GM18519 (cell line): ENCODE data around the gene NEURL1.
"Not testable (repeated sequence)": the region's sequence is repeated elsewhere in the genome, so short reads cannot be mapped to it uniquely, and the experiment has no call there.

ENCODE experiments used
- ATAC-seq: cut with Tn5 transposase; IDR thresholded peaks from one replicate; pipeline ENCODE4 v1.9.1; 2021; ENCODE audit warnings: mild to moderate bottlenecking, moderate library complexity; ENCODE audit not compliant: unreplicated experiment, low FRiP score

Gene NEURL1

DNA sequence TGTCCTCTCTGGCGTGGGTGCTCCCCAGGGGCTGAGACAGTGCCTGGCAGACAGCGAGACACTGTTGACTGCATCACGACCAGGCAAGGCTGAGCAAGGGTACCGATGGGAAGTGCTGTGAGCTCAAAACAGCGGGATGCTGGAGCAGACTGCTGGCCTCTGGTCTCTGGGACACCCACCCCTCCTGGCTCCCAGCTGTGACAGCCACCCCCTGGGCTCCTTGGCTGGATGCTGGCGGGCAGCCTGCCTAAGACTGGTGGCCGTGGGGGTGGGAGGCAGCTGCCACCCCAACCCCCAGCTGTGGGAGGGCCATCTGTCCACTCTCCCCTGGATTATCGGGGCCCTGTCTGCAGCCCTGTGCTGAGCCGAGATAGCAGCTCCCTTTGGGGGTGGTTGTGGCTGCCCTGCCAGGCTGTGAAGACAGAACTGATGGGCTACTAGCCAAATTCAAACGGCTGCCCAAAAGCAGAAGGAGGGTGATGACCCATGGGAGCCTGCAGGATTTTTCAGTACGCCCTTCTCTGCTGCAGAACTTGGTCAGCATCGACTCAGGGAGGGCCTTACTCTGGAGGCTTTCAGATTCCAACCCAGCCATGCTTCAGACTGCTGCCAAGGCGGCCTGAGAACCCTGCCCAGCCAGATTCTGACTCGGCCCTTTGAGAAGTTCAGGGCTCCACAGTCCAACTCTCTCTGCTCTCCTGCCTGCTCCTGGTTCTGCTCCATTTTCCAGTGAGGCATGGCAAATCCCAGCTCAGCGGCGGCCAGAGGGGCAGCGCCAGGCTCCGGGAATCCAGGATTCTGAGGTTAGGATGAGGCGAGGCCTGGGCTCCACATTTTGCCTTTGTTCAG is 125.3 kb downstream of the NEURL1 start:
- no peak for ATAC-seq

DNA sequence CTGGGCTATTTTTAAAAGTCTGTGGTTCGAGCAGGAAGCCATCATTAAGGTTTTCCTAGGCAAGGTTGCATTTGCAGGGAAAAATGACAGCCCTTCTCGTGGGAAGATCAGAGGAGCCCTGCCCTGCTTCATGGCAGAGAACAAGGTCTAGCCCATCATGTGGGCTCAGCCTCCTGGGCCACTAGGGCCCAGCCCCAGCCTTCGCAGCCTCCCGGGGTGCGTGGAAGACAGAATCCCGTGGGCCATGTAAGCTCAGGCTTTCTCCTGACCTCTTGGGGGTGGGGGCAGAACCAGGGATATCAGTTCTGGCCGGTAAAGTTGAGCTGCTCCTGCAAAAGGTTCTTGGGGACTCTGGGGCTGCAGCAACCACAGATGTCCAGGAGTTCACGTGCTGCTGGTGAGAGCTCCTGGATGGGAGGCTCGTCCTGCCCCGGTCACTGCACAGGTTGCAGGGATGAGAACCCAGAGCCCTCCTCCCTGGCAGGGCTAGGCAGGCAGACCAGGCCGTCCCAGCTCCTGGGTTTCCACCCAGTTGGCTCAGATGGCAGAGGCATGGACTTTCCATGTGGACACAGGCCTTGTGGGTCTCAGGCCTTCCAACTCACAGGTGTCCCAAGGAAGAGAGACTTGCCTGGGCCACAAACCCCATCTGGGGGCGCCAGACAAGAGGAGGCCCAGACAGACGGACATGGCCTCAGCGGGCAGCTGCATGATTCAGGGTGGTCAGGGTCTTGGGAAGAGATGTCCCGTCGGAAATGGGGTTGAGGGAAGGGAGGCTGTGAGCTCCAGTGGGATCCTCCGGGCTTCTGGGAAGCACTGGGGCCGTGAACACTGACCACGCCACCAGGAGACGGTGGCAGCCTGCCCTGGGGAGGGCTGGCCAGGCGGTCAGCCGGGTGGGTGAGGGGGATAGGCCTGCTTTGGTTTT is 126.2 kb downstream of the NEURL1 start:
- no peak for ATAC-seq

DNA sequence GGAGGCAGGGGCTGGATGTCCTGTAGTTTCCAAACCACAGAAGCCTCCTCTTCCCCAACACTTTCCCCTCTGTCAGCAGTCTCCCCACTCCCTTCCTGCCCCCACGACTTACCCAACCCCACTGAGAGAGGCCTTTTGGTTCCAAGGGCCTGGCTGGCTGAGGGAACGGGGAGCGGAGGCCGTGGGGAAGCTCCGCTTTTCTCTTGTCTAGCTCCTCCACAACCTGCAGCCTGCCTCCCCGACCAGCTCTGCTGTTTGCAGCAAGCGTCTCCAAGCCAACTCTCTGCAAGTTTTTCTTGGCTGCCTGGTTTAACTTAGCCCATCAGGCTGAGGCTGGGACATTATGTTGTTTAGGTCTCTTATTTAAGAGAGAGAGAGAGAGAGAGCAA is 126.8 kb downstream of the NEURL1 start:
- no peak for ATAC-seq

DNA sequence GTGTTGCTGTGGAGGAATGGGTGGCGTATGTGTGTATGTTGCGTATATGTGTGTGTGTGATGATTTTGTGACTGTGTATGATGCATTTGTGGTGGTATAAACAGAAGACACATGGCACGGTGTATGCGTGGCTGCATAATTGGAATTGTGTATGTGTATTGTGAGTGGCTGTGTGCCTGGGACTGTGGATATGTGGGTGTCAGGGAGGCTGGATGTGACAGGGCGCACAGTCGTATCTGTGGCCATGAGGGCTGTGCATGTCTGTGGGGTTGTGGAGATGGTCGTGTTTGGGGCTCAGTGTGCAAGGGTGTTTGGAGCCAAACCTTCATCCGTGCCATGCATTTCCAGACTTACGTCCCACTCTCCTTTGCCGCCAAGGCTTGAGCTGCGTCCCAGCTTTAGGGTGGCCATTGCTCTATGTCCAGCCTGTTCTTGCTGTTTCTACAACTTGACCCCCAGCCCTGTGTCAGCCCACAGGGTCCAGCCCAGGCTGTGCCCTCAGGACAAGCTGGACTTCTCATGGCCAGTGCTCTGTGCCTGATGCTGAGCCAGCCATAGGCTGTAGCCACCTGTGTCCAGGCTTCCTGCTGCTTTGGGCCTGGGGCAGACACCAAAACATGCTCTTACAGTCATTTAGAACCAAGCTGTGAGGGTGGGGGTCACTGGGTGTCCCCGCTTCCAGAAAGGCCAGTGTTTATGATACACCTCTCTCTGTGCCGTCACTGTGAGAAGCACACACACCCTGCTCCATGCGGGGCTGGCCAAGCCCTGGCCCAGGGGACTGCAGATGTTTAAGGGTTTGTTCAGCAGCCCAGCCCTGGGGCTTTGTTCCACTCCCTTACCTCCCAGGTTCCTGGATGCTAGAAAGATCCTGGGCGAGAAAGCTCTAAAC is 127.6 kb downstream of the NEURL1 start:
- no peak for ATAC-seq

DNA sequence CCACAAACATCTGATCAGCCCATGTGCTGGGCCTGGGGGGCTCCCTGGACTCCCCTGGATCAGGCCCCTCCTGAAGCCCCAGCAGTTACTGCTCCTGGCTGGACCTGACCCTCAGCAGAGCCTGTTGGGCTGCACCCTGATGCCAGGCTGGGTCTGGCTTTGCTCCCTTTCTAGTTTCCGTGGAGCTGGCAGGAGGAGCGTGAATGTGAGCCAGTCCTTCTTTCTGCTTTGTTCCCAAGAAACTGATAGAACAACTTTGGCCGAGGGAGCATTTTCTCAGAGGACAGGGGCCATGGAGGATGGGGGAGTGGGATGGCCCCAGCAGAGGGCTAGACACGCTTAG is 128.2 kb downstream of the NEURL1 start:
- no peak for ATAC-seq

DNA sequence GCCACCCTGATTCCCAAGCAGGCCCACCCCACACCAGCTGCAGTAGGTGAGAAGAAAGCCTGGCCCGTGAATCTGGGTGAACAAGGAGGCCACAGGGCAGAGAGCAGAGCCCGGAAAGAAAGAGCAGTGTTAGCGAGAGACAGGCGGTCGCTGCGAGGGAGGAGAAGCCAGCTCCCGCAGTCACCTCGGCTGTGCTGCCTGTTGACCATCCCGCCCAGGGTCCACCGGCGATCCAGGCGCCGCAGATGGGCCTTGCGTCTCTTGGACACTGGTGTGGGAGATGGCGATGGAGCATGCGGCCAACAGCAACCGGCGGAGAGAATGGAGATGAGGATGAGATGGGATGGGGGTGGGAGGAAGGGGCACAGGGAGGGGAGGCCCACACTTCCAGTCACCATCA is 128.8 kb downstream of the NEURL1 start:
- no peak for ATAC-seq

DNA sequence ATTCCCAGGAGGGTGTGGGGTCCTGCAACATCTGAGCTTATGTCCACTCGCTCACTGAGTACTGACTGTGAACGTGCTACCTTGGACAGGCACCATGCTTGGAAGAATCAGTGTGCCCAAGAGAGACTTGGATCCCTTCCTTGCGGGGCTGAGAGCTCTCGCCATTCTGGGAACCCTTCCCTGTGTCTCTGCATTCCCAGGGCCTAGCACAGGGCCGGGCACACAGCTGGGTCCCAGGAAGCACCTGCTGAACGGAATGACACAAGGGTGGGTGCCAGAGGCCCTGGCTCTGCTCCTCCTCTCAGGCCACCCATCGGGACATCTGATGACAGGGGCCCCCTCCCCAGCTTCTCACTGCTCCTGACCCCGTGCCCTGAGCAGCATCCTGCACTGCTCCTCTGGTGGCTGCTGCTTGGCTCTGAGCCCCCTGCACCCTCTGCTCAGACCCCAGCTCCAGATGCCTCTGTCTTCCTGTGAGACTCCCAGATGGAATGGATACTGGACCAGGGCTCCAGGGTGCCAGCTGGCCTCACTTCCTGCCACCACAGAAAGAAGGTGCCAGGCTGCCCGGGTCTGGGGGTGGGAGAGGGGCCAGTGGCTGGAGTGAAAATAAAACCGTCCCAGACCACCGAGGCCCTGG is 129.6 kb downstream of the NEURL1 start:
- ATAC-seq: no peak

DNA sequence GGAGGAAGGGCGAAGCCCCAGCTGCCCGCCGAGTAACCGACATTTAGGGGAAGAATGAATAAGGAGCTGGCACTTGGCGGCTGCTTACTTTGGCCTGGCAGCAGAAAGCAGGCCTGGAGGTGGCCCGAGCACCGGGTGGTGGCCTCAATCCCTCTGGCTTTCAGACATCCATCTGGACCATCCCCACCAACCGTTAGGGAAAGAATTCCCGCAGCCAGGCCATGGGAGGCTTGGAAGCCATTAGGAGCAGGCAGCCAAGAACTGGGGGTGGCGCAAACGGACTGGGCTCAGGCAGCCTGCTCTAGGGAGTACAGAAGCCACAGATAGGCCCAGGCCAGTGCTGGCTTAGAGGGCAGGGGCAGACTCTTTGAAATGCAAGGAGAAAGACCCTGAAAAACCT is 132.7 kb downstream of the NEURL1 start:
- no peak for ATAC-seq

DNA sequence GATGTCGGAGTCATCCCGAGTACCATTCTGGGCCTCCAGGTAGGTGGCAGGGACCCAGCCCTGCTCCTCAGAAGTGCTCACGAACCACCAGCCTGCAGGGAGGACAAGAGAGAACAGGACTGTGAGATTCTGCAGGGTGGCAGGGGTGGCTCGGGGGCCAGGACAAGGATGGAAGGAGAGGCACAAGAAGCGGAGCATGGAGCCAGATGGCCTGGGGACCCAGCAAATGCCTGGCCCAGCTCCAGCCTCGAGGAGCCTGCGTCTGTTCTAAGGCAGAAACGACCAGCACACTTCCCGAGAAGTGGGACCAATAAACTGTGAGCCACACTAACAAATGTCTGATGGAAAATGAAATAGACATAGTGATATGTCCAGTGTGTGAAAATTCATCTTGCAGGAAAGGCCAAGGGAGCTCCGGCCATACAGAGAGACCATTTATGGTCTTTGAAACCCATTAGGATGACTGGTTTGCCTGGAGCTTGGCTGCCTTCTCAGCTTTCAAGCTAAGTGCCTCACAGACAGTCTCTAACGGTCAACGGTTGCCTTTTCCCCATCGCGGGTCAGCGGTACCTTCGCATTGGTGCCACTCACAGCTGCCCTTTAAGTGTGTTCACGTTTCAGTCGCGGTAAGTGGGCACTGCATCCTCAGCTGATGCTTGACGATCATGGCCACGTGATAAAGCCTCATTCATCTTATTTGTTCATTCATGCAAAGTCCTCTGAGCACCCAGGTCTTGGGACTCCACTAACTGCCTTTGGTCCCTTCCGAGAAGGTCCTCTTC is 133.8 kb downstream of the NEURL1 start:
- ATAC-seq: no peak

DNA sequence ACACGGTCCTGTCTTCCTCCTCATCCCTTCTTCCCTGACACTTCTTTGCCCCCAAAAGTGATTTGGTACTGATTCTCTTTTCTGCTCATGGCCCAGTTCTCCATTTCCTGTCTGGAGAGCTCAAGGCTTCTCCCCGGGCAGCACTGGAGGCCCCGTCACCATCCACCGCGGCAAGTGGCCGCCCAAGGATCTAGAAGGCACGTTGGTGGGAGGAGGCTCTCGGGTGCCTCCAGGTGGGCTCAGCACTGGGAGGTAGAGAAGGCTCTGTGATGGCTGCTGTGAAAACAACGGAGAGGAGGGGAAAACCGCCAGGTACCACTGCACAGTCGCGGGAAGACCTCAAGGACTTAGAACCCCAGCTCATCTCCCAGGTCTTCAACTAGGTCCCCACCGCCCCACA is 134.4 kb downstream of the NEURL1 start:
- no peak for ATAC-seq

DNA sequence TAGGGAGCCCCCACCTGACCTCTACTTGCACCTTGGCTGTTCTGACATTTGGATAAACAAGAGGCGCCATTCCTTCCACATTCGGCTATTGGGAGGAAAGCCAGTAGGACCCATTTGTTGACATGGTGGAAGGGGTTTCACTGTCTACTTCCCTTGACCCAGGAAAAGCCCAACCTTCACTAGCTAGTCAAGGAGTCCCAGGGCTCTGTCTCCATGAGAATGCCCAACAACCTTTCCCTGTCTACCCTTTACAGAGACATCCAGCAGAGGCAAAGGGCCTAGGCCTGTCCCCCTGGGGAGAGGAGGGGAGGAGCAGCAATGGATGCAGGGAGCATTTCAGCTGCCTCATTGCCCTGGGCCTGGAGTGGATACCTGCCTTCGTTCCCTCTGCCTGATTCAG is 136.1 kb downstream of the NEURL1 start:
- ATAC-seq: no peak

DNA sequence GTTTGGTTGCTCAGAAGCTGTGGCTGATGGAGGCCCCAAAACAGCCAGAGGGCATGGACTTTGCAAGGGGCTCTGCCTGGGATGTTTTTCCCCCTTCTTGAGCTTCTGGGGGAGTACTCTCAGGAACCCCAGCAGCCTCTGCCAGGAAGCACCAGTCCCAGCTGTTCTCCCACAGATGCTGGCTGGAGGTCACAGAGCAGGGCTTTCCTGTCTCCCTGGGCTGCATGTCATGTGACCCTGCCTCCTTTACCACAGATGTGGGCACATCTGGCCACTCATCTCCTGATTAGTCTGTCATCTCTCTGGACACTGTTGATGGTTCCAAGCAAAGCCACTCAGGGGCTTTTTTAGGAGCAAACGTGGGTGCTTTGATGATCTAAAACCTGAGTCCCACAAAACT is 136.7 kb downstream of the NEURL1 start:
- no peak for ATAC-seq

DNA sequence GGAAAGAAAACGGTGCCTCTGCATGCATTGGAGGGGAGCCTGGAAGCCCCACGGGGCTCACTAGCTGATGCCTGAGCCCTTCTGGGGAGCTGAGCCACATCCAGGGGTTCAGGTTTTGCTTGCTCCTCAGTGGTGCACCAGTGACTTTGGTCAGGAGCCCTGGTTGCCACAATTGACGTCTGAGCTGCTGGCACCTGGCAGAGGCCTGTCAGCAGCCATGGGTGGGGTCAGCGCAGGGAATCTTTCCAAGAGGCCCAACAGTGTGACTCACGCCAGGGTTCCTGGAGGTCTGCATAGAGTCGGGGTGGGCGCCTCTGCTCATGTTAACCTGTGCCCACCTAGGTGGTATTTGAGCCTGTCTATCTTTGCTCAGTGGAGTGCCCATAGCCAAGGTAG is 138.7 kb downstream of the NEURL1 start:
- ATAC-seq: no peak

DNA sequence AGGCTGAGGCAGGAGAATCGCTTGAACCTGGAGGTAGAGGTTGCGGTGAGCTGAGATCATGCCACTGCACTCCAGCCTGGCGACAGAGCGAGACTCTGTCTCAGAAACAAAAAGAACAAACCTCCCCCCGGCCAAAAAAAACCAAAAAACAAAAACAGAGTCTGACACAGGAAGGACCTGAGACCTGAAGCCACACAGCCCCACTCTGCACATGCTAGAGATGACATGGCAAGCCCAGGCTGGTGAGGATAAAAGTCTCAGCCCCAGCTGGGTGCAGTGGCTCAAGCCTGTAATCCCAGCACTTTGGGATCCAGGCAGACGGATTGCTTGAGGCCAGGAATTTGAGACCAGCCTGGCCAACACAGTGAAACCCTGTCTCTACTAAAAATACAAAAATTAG is 139.4 kb downstream of the NEURL1 start:
- not testable (repeated sequence) for ATAC-seq

DNA sequence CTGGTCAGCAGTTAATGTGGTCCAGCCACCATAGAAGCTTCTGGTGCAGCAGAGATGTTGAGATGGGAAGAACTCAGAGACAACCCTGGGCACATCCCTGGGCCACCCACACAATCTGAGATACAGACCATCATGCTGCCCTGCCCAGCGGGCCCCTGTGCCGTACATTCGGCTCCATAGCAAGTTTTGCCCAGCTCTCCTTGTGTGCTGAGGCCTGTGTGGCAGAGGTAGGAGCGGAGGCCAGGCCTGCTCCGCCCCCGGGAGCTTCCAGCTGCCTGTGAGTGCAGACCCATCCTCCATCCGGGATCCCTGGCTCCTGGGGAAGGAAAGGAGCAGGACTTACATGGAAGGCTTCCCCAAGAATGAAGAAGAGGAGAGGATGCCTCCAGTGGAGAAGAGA is 140.3 kb downstream of the NEURL1 start:
- no peak for ATAC-seq

DNA sequence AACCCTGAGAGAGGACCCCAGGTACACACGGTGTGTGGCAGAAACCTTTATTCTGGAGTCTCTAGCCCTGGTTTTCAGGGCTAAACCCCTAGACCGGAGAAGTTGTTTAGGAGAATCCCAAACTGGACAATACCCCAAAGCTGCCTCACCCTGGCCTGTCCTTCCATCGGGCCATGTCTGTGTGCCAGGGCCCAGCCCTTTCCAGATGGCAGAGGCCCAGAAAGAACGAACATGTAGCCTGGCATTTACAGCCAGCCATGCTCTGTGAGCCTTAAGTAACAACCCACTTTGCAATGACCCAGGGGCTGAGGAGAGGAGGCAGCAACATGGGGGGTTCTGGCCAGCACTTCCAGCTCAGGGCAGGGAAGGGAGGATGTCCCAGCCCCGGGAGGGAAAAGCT is 142.1 kb downstream of the NEURL1 start:
- ATAC-seq: no peak

DNA sequence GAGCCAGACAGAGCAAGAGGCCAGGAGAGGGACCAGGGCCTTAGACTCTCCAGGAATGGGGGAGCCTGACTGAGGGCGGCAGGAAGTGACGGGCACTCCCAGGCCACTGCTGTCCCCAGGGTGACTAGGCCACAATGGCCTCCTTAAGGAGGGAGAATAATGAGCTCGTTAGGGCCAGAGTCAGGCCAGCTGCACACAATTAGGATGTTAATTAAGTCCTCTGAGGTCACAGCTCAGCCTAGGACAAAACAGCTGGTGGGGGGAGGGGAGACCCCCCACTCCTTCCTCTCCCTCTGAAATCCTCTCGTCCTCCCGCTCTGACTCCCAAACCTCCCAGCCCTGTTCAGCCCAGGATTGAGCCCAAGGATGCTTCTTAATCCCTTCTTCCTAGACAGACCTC is 143.0 kb downstream of the NEURL1 start:
- no peak for ATAC-seq

DNA sequence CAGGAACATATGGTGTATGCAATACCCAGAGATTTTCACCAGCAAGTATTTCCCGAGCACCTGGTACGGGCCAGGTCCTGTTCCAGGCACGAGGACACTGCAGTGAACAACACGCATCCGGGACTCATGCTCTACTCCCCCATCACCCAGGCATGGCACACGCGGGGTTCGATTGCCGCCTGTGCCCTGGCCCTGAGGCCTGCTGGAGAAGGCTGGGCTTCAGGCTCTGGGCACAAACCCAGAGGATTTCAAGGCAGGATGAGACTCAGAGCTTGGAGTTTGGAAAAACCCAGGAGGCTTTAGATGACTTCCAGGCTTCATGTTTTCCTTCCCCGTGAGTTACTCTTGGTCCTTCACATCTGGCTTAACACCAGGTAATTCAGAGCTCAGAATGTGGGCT is 143.5 kb downstream of the NEURL1 start:
- ATAC-seq: no peak

DNA sequence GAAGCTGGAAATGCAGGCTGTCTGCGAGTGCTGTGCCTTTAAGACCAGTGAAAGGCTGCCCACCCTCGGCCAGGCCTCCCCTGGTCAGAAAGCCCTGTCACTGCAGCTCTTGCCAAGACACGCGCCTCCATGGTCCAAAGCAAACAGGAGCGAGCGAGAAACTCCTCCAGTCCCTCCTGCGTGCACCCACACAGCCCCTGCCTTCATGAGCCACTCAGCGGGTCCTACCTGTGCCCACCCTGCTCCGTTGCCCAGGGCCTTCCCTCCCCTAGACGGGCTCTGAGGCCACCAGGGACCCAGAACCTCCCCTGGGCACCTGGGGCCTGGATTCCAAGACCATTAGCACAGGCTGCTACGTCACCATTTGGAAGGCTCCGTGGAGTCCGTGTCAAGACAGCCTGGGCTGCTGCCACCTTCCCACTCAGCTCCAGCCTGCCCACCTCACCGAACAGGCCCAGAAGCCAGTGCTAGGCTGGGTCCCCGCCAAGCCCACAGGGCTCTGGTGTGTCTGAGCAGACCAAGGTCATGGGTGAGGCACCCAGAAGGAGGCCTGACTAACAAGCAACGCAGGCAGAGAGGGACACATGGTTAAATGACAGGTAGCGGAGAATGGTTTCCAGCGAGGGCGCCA is 144.5 kb downstream of the NEURL1 start:
- ATAC-seq: no peak
